ENCODE data around the gene AP1S3. TPM values are rescaled to one million over a fixed set of nuclear protein-coding genes. Genes with fewer than 3 reads are reported as not detected.

AP1S3 gene
- total RNA-seq, 2 experiments from 2014 or later = 8.8 to 10.1 TPM

GRCh38 chr2:223868005-223868404 lies 30.6 kb upstream of the AP1S3 start:
- Mint-ChIP-seq H3K27ac (no peak overlapping the region), H3K36me3 (ENCODE audit: low read depth) (peaks cover 20% of the 10 kb centered on the region), H3K4me3 (no peak overlapping the region), H3K9me3 (ENCODE audit: low read depth) (no peaks in the 10 kb centered on the region), H3K27me3 (no peaks in the 10 kb centered on the region), H3K4me1 (peaks cover 22% of the 10 kb centered on the region)
- POLR2A ChIA-PET = no interaction called here
- DNase-seq (no peak), ATAC-seq (no peak)
- intact Hi-C loops (cut with DNase I, micrococcal nuclease) = no loop called here
- CTCF ChIA-PET = interaction anchor here (0.9 kb wide), 1 partner anchor 119 kb away, joined by 3 read pairs; no protein-coding TSS in a partner anchor

GRCh38 chr2:223865907-223866508 lies 28.6 kb upstream of the AP1S3 start:
- intact Hi-C loops (cut with DNase I, micrococcal nuclease) = no loop called here
- POLR2A ChIA-PET = no interaction called here
- ATAC-seq (peak; percentile 47), DNase-seq (no peak)
- Mint-ChIP-seq H3K27ac (no peak overlapping the region), H3K27me3 (no peaks in the 10 kb centered on the region), H3K4me3 (no peak overlapping the region), H3K9me3 (ENCODE audit: low read depth) (no peaks in the 10 kb centered on the region), H3K4me1 (peaks cover 22% of the 10 kb centered on the region), H3K36me3 (ENCODE audit: low read depth) (peaks cover 14% of the 10 kb centered on the region)
- CTCF ChIA-PET = no interaction called here

- no peak overlapping the region for H3K4me3 Mint-ChIP-seq
- no peaks in the 10 kb centered on the region for H3K27me3 Mint-ChIP-seq
- no peaks in the 10 kb centered on the region for H3K9me3 Mint-ChIP-seq (ENCODE audit: low read depth)
- peak; percentile 26 for ATAC-seq
- ChIA-PET CTCF (interaction anchor here (0.6 kb wide), 1 partner anchor 8 kb away, joined by 3 read pairs; no protein-coding TSS in a partner anchor), POLR2A (no interaction called here)
- DNase-seq = no peak
- intact Hi-C loops (cut with DNase I, micrococcal nuclease) = no loop called here
- H3K27ac Mint-ChIP-seq = no peak overlapping the region
- peaks cover 22% of the 10 kb centered on the region for H3K4me1 Mint-ChIP-seq
- peaks cover 9% of the 10 kb centered on the region for H3K36me3 Mint-ChIP-seq (ENCODE audit: low read depth)
Observed at GRCh38 chr2:223865124-223865523, 27.7 kb upstream of the AP1S3 start.

DNA sequence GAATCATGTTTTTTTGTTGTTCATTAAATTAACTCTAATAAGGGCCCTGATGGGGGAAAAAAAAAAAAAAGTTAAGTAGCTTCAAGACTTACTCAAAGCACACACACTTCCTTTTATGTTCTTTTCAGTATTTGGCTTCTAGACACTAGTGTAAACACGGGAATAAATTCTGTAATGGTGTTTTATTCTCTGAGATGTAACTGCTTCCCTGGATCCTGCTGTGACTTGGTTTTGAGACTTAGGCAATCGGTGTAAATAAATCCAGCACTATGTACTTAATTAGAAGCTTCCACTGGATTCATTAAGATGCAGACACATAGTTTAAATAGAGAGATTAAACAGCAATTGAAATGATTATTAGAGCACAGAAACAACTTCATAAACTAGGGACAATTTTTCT lies 26.1 kb upstream of the AP1S3 start:
- ChIA-PET POLR2A (no interaction called here), CTCF (no interaction called here)
- DNase-seq = no peak
- Mint-ChIP-seq H3K9me3 (ENCODE audit: low read depth) (no peaks in the 10 kb centered on the region), H3K36me3 (ENCODE audit: low read depth) (peaks cover 4% of the 10 kb centered on the region), H3K4me1 (peaks cover 22% of the 10 kb centered on the region), H3K27me3 (no peaks in the 10 kb centered on the region), H3K27ac (no peak overlapping the region), H3K4me3 (no peak overlapping the region)
- intact Hi-C loops (cut with DNase I, micrococcal nuclease) = no loop called here
- ATAC-seq = no peak

DNA sequence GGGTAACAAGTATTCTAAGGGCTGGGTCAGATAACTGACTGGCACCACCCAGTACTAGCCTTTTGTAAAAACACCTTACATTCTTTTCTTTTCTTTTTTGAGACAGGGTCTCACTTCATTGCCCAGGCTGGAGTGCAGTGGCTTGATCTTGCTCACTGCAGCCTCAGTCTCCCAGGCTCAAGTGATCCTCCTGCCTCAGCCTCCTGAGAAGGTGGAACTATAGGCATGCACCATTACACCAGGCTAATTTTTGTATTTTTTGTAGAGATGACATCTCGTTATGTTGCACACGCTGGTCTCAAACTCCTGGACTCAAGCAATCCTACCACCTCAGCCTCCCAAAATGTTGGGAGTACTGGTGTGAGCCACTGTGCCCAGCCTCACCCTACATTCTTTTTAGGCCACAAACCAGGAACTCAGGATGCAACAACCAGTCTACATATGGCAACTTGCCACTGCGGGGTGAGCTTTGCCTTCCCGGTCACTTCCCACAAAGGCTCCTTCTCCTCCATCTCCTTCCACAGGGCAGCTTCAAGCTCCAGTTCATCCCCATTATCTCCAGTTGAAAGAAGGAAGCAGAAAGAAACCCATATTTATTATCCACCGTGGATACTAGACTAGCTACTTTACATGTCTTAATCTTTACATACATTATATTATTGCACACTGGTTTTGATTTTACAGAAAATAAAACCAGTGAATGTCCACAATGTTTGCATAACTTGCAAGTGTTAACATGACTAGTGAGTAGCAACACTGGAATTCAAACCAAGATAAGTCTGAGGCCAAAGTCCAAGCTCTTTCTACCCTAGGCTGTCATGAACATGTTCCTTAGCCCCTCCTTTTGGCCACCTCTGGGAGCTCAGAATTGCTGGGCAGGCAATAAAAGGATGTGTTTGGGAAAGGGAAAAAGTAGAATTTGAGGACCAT lies 23.7 kb upstream of the AP1S3 start:
- no peak overlapping the region for H3K4me3 Mint-ChIP-seq
- intact Hi-C loops (cut with DNase I, micrococcal nuclease) = no loop called here
- H3K36me3 Mint-ChIP-seq (ENCODE audit: low read depth) = peaks cover 4% of the 10 kb centered on the region
- CTCF ChIA-PET = interaction anchor here (0.7 kb wide), 1 partner anchor 279 kb away, joined by 4 read pairs; no protein-coding TSS in a partner anchor
- ATAC-seq (no peak), DNase-seq (no peak)
- H3K4me1 Mint-ChIP-seq = peaks cover 15% of the 10 kb centered on the region
- no peak overlapping the region for H3K27ac Mint-ChIP-seq
- no peaks in the 10 kb centered on the region for H3K9me3 Mint-ChIP-seq (ENCODE audit: low read depth)
- POLR2A ChIA-PET = no interaction called here
- H3K27me3 Mint-ChIP-seq = no peaks in the 10 kb centered on the region

DNA sequence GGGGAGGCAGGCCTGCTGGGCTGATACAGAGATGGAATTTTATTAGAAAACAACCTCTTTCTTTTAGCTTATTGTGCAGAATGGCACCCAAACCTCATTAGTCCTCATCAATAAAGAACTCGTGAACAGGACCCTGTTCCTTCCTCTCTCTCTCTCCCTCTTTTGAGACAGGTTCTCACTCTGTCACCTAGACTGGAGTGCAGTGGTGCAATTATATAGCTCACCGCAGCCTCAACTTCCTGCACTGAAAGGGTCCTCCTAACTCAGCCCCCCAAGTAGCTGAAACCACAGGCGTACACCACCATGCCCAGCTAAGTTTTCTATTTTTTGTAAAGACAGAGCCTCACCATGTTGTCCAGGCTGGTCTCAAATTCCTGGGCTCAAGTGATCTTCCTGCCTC lies 21.7 kb upstream of the AP1S3 start:
- Mint-ChIP-seq H3K36me3 (ENCODE audit: low read depth) (peaks cover 4% of the 10 kb centered on the region), H3K9me3 (ENCODE audit: low read depth) (no peaks in the 10 kb centered on the region), H3K4me3 (no peak overlapping the region), H3K27me3 (no peaks in the 10 kb centered on the region), H3K27ac (no peak overlapping the region), H3K4me1 (no peaks in the 10 kb centered on the region)
- intact Hi-C loops (cut with DNase I, micrococcal nuclease) = no loop called here
- DNase-seq (no peak), ATAC-seq (no peak)
- CTCF ChIA-PET = no interaction called here
- POLR2A ChIA-PET = no interaction called here

- no peaks in the 10 kb centered on the region for H3K9me3 Mint-ChIP-seq (ENCODE audit: low read depth)
- H3K4me1 Mint-ChIP-seq = peaks cover under 1% of the 10 kb centered on the region
- CTCF ChIA-PET = interaction anchor here (0.7 kb wide), 1 partner anchor 9 kb away, joined by 3 read pairs; no protein-coding TSS in a partner anchor
- peaks cover 4% of the 10 kb centered on the region for H3K36me3 Mint-ChIP-seq (ENCODE audit: low read depth)
- POLR2A ChIA-PET = no interaction called here
- no peak overlapping the region for H3K27ac Mint-ChIP-seq
- H3K27me3 Mint-ChIP-seq = no peaks in the 10 kb centered on the region
- DNase-seq (no peak), ATAC-seq (no peak)
- intact Hi-C loops (cut with DNase I, micrococcal nuclease) = no loop called here
- no peak overlapping the region for H3K4me3 Mint-ChIP-seq
Observed at GRCh38 chr2:223856584-223856983, 19.2 kb upstream of the AP1S3 start.

GRCh38 chr2:223856021-223856420 lies 18.6 kb upstream of the AP1S3 start:
- Mint-ChIP-seq H3K4me1 (peaks cover 5% of the 10 kb centered on the region), H3K27ac (no peak overlapping the region), H3K4me3 (no peak overlapping the region), H3K36me3 (ENCODE audit: low read depth) (peaks cover 6% of the 10 kb centered on the region), H3K9me3 (ENCODE audit: low read depth) (peaks cover 4% of the 10 kb centered on the region), H3K27me3 (no peaks in the 10 kb centered on the region)
- DNase-seq (no peak), ATAC-seq (no peak)
- ChIA-PET POLR2A (no interaction called here), CTCF (no interaction called here)
- intact Hi-C loops (cut with DNase I, micrococcal nuclease) = no loop called here

DNA sequence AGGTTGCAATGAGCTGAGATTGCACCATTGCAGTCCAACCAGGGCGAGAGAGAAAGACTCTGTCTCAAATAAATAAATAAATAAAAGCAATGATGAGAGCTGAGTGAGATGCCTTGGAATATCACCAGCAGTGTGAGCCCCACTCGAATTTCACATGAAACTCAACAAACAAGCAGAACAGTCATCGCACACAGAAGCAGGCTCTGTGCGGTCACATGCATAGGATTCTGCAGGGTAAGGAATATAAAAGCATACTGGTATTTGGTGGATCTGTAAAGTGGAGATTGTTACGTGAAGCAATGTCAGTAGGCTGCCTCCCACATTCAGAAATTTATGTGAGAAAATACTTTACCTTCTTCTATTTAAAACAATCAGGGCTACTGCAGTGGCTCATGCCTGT lies 18.0 kb upstream of the AP1S3 start:
- ATAC-seq = no peak
- Mint-ChIP-seq H3K4me1 (peaks cover 7% of the 10 kb centered on the region), H3K9me3 (ENCODE audit: low read depth) (peaks cover 5% of the 10 kb centered on the region), H3K27me3 (no peaks in the 10 kb centered on the region), H3K36me3 (ENCODE audit: low read depth) (peaks cover 10% of the 10 kb centered on the region), H3K4me3 (no peak overlapping the region), H3K27ac (no peak overlapping the region)
- POLR2A ChIA-PET = no interaction called here
- CTCF ChIA-PET = no interaction called here
- intact Hi-C loops (cut with DNase I, micrococcal nuclease) = no loop called here
- no peak for DNase-seq

DNA sequence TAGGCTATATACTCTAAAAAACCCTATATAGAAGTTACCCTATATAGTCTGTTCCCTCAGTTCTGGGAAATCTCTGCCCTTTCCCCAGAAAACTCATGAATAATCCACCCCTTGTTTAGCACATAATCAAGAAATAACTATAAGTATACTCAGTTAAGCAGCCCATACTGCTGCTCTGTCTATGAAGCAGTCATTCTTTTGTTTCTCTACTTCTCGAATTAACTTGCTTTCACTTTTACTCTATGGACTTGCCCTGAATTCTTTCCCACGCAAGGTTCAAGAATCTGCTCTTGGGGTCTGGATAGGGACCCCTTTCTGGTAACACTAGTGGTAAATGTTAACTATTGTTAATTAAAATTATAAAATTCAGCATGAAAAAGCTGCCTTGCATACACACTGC lies 17.4 kb upstream of the AP1S3 start:
- H3K4me3 Mint-ChIP-seq = no peak overlapping the region
- DNase-seq (no peak), ATAC-seq (peak; percentile 18)
- ChIA-PET POLR2A (no interaction called here), CTCF (no interaction called here)
- peaks cover 12% of the 10 kb centered on the region for H3K36me3 Mint-ChIP-seq (ENCODE audit: low read depth)
- peaks cover 7% of the 10 kb centered on the region for H3K4me1 Mint-ChIP-seq
- H3K27ac Mint-ChIP-seq = no peak overlapping the region
- peaks cover 7% of the 10 kb centered on the region for H3K9me3 Mint-ChIP-seq (ENCODE audit: low read depth)
- intact Hi-C loops (cut with DNase I, micrococcal nuclease) = no loop called here
- H3K27me3 Mint-ChIP-seq = no peaks in the 10 kb centered on the region

DNA sequence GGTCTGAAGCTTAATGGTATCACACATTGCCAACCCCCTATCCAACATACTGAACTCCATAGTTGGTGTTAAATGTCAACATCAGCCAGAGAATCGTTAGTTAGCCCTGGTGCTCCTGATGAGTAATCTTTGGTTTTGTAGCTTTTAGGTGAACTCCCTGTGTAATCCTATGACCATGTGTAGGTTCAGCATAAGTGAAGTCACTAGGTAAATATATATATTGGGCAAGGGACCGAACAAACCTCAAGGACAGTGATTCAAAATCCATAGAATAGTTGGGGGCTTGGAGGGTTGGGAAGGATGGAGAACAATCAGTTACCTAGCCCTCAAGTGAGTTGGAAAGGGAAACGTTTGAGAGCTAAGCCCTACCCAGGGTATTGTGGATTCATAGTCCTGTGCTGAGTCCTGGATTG lies 16.0 kb upstream of the AP1S3 start:
- DNase-seq = no peak

GRCh38 chr2:223852281-223852795 lies 15.0 kb upstream of the AP1S3 start:
- CTCF ChIA-PET = no interaction called here
- no peak overlapping the region for H3K27ac Mint-ChIP-seq
- H3K27me3 Mint-ChIP-seq = no peaks in the 10 kb centered on the region
- POLR2A ChIA-PET = no interaction called here
- no peak overlapping the region for H3K4me3 Mint-ChIP-seq
- H3K9me3 Mint-ChIP-seq (ENCODE audit: low read depth) = peaks cover 13% of the 10 kb centered on the region
- DNase-seq = no peak
- H3K4me1 Mint-ChIP-seq = peaks cover 13% of the 10 kb centered on the region
- peaks cover 24% of the 10 kb centered on the region for H3K36me3 Mint-ChIP-seq (ENCODE audit: low read depth)
- ATAC-seq = no peak
- intact Hi-C loops (cut with DNase I, micrococcal nuclease) = no loop called here

More for the DNA sequence above, 16.0 kb upstream of the AP1S3 start:
- CTCF ChIA-PET = interaction anchor here (0.7 kb wide), 1 partner anchor 294 kb away, joined by 3 read pairs; no protein-coding TSS in a partner anchor
- H3K27ac Mint-ChIP-seq = no peak overlapping the region
- POLR2A ChIA-PET = interaction anchor here (0.6 kb wide), 1 partner anchor 1144 kb away, joined by 10 read pairs; no protein-coding TSS in a partner anchor
- H3K4me3 Mint-ChIP-seq = no peak overlapping the region
- H3K27me3 Mint-ChIP-seq = no peaks in the 10 kb centered on the region
- ATAC-seq = peak; percentile 35
- peaks cover 7% of the 10 kb centered on the region for H3K4me1 Mint-ChIP-seq
- intact Hi-C loops (cut with DNase I, micrococcal nuclease) = no loop called here
- H3K36me3 Mint-ChIP-seq (ENCODE audit: low read depth) = peaks cover 22% of the 10 kb centered on the region
- peaks cover 13% of the 10 kb centered on the region for H3K9me3 Mint-ChIP-seq (ENCODE audit: low read depth)

Data from activated CD4-positive, alpha-beta T cell treated with anti-CD3 and anti-CD28 coated beads for 36 hours (primary cell).